ENCODE data around the gene FLG2.
"Not testable (repeated sequence)": the region's sequence is repeated elsewhere in the genome, so short reads cannot be mapped to it uniquely, and the experiment has no call there.

FLG2 gene

GRCh38 chr1:152312169-152312568, 47.6 kb downstream of the FLG2 start:
- not testable (repeated sequence) for DNase-seq (ENCODE audit: low spot score)

- no peak for DNase-seq (ENCODE audit: low spot score)
These were observed 49.9 kb downstream of the FLG2 start for GRCh38 chr1:152309955-152310354.

DNA sequence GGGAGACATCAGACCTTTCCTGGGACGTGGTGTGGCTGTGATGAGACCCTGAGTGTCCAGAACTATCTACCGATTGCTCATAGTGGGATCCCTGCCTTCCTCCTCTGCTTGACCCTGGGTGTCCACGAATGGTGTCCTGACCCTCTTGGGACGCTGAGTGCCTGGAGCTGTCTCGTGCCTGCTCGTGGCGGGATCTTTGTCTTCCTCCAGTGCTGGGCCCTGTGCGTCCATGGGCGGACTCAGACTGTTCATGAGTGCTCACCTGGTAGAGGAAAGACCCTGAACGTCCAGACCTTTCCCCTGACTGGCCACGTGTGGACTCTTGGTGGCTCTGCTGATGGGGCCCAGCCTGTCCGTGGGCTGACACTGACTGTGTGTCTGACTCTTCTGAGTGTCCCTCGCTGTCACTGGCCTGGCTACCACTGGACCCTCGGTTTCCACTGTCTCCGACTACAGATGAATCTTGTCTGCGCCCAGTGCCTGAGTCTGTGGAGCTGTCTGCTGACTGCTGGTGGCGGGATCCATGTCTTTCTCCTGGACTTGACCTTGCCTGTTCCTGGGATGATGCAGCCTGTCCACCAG, 50.4 kb downstream of the FLG2 start:
- DNase-seq (ENCODE audit: low spot score), result not testable (repeated sequence)

DNA sequence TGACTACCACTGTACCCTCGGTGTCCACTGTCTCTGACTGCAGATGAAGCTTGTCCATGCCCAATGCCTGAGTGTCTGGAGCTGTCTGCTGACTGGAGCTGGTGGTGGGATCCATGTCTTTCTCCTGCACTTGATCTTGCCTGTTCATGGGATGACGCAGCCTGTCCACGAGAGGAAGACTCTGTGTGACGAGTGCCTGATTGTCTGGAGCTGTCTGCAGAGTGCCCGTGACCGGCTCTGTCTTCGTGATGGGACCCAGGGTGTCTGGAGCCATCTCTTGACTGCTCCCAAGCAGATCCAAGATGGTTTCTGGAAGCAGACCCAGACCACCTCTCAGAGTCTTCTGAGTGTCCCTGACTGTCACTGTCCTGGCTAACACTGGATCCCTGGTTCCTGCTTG, 51.0 kb downstream of the FLG2 start:
- not testable (repeated sequence) for DNase-seq (ENCODE audit: low spot score)

- not testable (repeated sequence) for DNase-seq (ENCODE audit: low spot score)
These were observed 51.8 kb downstream of the FLG2 start for GRCh38 chr1:152307970-152308369.

GRCh38 chr1:152306123-152306522, 53.7 kb downstream of the FLG2 start:
- not testable (repeated sequence) for DNase-seq (ENCODE audit: low spot score)

- not testable (repeated sequence) for DNase-seq (ENCODE audit: low spot score)
These were observed 55.0 kb downstream of the FLG2 start for GRCh38 chr1:152304773-152305172.

DNA sequence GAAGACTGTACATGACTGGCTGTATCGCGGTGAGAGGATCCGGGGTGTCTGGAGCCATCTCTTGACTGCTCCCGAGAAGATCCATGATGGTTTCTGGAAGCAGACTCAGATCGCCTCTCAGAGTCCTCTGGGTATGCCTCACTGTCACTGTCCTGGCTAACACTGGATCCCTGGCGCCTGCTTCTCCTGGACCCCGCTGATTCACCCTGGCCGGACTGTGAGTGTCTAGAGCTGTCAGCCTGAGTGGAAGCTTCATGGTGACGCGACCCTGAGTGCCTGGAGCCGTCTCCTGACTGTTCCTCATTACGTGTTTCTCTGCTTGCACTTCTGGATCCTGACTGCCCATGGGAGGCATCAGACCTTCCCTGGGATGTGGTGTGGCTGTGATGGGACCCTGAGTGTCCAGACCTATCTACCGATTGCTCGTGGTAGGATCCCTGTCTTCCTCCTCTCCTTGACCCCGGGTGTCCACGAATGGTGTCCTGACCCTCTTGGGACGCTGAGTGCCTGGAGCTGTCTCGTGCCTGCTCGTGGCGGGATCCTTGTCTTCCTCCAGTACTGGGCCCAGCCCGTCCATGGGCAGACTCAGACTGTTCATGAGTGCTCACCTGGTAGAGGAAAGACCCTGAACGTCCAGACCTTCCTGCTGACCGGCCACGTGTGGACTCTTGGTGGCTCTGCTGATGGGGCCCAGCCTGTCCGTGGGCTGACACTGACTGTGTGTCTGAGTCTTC, 56.5 kb downstream of the FLG2 start:
- DNase-seq (ENCODE audit: low spot score), result peak; percentile 12
